ENCODE measurements around the gene SPATA21. TPM values are rescaled to one million over a fixed set of nuclear protein-coding genes. Genes with fewer than 3 reads are reported as not detected.
A peak's percentile ranks its signal among the peaks of the same experiment; 100 is the strongest.
"Not testable (repeated sequence)": the region's sequence is repeated elsewhere in the genome, so short reads cannot be mapped to it uniquely, and the experiment has no call there.

Gene SPATA21, protein sequence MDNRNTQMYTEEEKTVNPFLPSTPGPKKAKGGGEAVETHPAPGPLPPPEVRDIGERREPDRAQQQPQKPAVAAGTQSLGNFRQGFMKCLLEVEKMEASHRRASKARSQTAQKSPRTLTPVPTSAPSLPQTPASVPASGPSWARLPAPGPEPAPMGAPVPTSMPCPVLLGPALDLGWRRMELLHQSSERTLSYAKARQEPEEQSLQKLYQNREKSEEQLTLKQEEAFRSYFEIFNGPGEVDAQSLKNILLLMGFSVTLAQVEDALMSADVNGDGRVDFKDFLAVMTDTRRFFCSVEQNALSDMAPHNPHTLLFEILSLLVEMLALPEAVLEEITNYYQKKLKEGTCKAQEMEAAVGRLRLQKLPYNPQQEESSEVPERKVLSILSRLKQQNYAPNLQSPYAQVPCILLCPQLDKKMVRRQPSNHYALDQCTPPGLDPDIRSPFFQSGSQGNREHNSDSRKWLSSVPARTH
- total RNA-seq = not detected

DNA sequence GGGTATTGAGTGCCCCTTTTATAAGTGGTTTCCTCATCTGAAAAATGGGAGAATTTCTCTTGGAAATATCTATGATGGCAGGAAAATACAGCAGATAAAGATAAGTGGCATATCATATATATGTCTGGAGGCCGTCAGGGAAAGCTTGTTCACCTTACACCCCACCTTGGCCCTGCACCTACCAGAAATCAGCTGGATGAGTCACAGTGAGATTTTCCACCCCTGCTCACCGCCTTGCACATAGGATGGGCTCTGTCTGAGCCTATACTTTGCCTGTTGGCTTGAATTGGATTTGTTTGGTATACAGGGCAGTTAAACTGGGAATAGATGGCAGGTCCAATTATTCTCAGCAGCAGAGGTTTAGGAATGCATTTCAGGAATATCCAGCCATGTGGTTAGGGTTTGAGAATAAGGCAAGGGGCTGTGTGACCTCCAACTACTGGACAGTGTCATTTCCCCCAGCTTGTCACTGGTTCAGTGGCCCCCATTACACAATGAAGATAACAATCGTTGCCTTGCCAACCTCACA is at the start of gene SPATA21:
SPATA21 (minus strand) TSS at position 479 of the 529 bp plus-strand sequence. CDS start 6,053 bp downstream, outside the sequence.
- no peak for ATAC-seq

DNA sequence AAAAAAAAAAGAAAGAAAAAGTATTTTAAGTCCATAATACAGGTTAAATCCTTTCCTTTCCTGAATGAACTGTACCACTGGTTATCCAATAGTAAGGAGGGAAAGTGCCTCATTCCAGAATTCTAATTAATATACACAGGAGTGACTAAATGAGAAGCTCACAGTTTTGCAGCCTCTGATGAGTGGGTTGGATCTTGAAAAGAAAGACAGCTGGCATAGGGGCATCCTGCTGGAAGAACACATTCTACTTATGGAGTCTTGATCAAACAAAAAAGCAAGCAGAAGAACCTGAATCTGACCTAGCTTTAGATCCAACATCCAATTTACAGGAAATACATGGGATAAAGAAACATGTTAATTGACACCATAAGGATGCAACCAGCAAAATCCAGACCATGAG is 49.8 kb upstream of the SPATA21 start:
- not testable (repeated sequence) for H3K36me3 Mint-ChIP-seq; ATAC-seq; H3K27ac Mint-ChIP-seq; H3K9me3 Mint-ChIP-seq; DNase-seq (ENCODE audit: low spot score in 2 of 2)

More for the DNA sequence above, at the start of gene SPATA21:
- Mint-ChIP-seq H3K9me3 (no peaks in the 10 kb centered on the region), H3K27ac (no peak within 1 kb of the TSS), H3K36me3 (peaks cover 0 to 11% of the 10 kb centered on the region in 2 donors)
- no peak for DNase-seq (ENCODE audit: low spot score in 2 of 2)

DNA sequence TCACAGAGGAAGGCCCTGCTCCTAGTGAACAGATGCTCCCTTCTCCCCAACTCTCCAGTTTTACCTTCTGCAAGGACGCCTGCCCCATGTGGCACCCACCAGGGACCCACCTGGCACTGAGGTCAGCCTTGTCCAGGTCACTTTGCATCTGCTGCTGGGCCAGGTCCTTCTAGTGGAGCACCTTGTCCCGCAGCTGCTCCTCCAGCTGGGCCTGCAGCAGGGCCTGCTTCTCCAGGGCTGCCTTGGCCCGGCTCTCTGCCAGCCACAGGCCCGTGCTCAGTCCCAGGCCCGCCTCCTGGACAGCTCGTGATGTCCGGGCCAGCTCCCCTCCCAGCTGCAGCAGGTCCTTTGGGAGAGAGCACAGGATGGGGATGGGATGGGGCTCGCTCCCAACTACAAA is 49.1 kb upstream of the SPATA21 start:
- DNase-seq (ENCODE audit: low spot score in 2 of 2); ATAC-seq; H3K9me3 Mint-ChIP-seq; H3K36me3 Mint-ChIP-seq; H3K27ac Mint-ChIP-seq: not testable (repeated sequence)

DNA sequence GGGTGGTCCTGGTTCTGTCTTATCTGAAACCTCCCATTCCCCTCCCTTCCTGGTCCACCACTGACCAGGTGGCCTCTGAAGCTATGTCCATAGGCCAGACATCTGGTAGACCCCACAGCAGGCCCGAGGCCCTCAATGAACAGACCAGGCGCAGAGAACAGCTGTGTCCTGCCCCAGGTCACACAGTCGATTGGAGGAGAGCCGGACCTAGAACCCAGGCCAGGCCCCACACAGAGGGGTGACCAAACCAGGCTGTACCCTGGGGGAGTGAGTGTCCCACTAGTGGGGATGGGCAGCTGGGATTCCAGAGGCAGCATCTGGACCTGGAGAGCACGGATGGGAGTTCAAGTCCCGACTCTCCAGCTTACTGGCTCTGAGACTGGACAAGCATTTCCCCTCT is 47.7 kb upstream of the SPATA21 start:
- Mint-ChIP-seq H3K36me3 (no peaks in the 10 kb centered on the region), H3K9me3 (no peaks in the 10 kb centered on the region), H3K27ac (peak overlapping the region in 1 of 2 donors; percentile 30)
- DNase-seq (ENCODE audit: low spot score in 2 of 2) (no peak), ATAC-seq (no peak)

DNA sequence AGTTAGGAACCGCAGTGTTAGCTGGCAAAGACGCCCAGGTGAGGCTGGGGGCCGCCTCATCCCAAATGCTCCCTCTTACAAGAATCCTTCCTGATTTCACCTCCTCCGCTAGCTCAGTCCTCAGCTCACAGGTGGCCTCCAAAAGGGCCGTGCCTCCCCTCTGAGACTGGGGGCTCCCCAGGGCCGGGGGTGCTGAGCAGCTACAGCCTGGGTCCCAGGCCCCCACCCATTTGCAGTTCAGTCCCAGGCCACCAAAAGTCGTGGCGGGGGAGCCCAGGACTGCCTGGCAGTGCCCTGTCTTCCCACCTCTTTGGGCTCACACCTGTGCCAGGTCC is 47.2 kb upstream of the SPATA21 start:
- no peak for DNase-seq (ENCODE audit: low spot score in 2 of 2)
- H3K27ac Mint-ChIP-seq = peak overlapping the region in 1 of 2 donors; percentile 30
- ATAC-seq = no peak
- no peaks in the 10 kb centered on the region for H3K36me3 Mint-ChIP-seq
- no peaks in the 10 kb centered on the region for H3K9me3 Mint-ChIP-seq

DNA sequence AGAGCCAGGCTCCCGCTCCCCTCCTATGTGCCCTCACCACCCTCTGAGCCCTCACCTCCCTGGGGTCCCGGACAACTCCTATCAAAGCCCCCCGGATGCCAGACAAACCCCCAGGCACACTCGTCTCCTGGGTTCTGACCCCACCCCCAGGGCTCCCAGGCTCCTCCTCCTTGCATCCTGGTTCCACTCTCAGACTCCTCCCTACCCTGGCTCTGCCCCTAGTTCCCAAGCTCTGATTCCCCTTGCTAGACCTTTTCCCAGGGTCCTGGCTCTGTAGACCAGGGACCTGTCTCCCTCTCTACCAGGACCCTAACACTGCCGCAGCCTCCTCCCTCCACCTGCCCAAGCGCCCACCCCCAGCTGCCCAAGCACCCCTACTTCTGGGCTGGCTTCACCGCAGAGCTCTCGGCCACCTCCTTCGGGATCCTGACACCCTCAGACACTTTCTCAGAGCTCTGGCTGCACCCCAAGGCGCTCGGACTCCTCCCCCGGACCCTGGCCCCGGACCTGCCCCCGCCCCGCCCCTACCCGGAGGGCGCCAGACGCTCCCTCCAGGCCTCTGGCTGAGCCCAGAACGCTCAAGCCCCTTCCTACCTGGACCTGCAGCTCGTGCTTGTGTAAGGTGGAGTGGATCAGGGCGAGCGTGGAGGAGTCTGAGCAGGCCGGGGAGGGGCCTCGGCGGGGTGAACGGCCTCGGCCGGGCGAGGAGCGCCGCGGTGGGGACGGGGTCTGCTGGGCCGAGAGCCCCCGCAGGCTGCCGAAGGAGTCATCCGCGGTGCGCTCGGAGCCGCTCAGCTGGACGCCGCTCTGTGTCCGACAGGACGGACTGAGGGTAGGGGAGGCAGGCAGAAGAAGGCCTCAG is 46.6 kb upstream of the SPATA21 start:
- ATAC-seq, H3K36me3 Mint-ChIP-seq, H3K9me3 Mint-ChIP-seq: not testable (repeated sequence)

DNA sequence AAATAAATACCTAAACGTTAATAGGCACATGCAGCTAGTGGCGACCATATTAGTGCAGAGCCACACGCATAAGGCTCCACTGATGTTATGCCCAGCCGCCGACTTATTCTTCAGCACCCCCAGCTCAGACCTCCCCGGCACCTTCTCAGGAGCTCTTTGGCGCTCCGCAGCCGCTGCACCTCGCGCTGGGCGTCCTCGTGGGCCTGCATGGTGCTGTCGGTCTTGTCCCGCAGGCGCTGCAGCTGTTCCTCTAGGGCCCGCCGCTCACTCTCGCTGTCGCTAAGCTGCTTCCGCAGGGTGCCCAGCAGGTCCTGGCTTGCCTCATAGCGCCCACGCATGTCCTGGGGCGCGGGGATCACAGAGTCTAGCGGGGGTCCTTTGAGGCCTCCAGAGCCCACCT is 45.9 kb upstream of the SPATA21 start:
- H3K9me3 Mint-ChIP-seq; ATAC-seq; H3K27ac Mint-ChIP-seq; H3K36me3 Mint-ChIP-seq; DNase-seq (ENCODE audit: low spot score in 2 of 2): not testable (repeated sequence)

More for the DNA sequence above, 46.6 kb upstream of the SPATA21 start:
- DNase-seq (ENCODE audit: low spot score in 2 of 2); H3K27ac Mint-ChIP-seq: not testable (repeated sequence)

DNA sequence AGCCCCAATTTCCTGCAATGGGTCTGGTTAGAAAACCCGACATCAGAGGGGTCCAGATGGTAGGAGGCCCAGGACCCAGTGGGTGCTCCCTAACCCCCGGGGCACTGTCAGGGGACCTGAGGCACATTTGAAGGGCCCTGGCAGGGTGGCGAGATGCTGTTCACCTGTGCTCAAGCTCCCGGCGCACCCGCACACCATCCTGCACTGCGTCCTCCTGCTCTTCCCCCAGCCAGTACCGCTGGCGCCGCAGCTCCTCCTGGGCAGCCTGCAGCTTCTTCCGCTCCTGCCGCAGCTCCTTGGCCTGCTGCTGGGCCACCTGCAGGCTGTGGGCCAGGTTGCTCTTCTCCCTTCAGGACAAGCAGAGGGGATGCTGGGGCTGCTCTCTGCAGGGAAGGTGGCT is 40.9 kb upstream of the SPATA21 start:
- H3K9me3 Mint-ChIP-seq = no peaks in the 10 kb centered on the region
- peak overlapping the region in 1 of 2 donors; percentile 46 for H3K27ac Mint-ChIP-seq
- no peak for DNase-seq (ENCODE audit: low spot score in 2 of 2)

DNA sequence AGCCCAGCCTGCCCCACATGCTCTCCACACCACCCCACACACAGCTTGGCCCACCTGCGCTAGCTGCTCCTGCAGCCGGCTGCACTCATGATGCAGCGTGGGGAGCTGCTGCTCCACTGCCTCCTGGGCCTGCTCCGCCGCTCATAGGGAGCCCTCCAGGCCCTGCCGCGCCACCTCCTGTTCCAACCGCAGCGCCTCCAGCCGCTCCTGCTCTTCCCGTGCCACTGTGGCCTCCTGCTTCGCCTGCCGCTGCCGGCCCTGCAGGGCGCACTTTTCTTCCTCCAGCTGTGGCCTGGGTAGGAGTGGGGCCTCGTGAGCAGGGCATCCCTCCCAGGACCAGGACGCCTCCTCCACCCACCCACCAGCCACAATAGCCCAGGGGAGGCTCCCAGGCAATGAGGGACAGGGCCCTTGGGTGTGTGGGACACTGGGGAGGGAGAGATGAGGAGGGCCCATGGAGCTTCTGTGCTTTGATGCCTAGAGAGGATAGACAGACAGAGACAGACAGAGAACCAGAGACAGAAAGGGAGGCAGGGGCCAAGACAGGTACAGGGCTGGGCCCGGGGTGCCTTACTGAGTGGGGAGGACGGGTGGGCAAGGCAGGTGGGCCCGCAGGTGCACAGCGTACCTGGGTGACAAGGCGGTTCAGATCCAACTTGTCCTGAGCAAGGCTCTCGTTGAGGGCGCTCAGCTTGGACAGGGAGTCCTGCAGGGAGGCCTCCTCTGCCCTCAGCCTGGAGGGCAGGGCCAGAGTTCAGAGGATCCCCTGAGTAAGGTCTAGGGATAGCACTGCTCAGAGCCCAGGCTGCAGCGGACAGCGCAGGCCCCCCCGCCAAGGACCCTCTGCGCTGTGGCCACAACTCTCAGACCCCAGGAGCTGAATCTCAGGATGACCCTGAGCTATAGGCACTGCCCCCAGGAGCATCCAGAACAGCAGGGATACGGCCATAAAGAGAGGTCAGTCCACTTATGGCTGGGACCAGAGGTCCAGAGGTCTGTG is 38.8 kb upstream of the SPATA21 start:
- DNase-seq (ENCODE audit: low spot score in 2 of 2); H3K9me3 Mint-ChIP-seq; H3K36me3 Mint-ChIP-seq; H3K27ac Mint-ChIP-seq: not testable (repeated sequence)
- peak in 1 of 2 donors; percentile 27 for ATAC-seq

More for the DNA sequence above, 40.9 kb upstream of the SPATA21 start:
- no peaks in the 10 kb centered on the region for H3K36me3 Mint-ChIP-seq
- ATAC-seq = peak in 1 of 2 donors; percentile 19

DNA sequence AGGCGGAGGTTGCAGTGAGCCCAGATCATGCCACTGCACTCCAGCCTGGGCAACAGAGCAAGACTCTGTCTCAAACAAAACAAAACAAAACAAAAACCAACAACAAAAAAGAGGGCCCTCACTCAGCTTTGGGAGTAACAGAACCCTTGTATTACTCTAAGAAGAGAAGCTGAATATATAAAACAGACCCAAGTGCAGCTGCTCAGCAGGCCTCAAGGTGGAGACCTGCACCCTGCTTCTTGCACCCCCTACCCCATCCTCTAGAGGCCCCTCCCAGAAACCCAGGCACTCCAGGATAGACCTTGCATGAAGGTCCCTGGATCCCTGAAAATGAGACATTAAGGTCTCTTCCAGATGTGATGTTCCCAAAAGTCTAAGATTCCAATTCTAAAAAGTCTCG is 37.7 kb upstream of the SPATA21 start:
- ATAC-seq = peak; percentile 56 to 58
- not testable (repeated sequence) for H3K27ac Mint-ChIP-seq; DNase-seq (ENCODE audit: low spot score in 2 of 2); H3K36me3 Mint-ChIP-seq; H3K9me3 Mint-ChIP-seq

DNA sequence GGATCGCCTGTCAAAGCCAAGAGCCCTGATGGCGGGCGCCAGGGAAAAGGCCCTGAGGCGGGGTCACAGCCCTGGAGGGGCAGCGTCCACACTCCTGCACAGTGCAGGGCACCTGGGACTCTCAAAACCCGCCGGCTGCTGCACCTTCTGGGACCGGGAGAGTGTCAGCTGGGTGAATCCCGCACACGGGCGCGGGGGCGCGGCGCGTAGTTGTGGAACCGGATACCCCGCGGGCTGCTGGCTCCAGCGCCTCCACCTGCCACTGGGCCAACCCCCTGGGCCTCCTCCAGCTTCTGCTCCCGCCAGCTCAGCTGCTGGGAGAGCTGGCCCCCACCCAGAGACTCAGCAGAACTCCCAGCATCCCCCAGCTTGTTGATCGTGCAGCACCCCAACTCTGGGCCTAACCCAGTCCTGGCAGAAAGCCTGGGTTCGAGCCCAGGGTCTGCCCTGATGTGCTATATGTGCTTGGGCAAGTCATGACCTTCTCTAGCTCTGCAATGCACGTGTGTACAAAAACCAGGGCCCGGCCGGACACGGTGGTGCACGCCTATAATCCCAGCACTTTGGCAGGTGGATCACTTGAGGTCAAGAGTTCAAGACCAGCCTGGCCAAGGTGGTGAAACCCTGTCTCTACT is 37.1 kb upstream of the SPATA21 start:
- Mint-ChIP-seq H3K9me3 (no peaks in the 10 kb centered on the region), H3K27ac (no peak overlapping the region), H3K36me3 (no peaks in the 10 kb centered on the region)
- DNase-seq (ENCODE audit: low spot score in 2 of 2) (no peak), ATAC-seq (no peak)

DNA sequence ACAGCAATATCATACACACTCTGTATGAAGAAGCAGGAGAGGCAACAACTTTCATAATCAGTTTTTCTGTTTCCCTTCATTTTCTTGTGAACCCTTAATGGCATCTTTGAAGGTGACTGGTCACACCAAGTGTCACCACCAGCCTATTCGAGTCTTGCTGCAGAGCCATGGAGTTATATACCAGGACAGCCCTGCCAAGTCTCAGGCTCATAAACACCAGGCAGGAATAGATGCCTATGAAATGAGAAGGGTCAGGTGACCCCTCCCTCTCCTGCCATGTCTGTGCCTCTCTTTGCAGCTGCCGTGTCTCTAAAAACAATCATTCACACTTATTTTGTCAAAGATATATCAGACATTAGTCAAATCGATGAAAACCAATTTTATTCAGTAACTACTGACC is 31.3 kb upstream of the SPATA21 start:
- Mint-ChIP-seq H3K27ac (no peak overlapping the region), H3K36me3 (no peaks in the 10 kb centered on the region), H3K9me3 (no peaks in the 10 kb centered on the region)
- no peak for DNase-seq (ENCODE audit: low spot score in 2 of 2)
- ATAC-seq = no peak

DNA sequence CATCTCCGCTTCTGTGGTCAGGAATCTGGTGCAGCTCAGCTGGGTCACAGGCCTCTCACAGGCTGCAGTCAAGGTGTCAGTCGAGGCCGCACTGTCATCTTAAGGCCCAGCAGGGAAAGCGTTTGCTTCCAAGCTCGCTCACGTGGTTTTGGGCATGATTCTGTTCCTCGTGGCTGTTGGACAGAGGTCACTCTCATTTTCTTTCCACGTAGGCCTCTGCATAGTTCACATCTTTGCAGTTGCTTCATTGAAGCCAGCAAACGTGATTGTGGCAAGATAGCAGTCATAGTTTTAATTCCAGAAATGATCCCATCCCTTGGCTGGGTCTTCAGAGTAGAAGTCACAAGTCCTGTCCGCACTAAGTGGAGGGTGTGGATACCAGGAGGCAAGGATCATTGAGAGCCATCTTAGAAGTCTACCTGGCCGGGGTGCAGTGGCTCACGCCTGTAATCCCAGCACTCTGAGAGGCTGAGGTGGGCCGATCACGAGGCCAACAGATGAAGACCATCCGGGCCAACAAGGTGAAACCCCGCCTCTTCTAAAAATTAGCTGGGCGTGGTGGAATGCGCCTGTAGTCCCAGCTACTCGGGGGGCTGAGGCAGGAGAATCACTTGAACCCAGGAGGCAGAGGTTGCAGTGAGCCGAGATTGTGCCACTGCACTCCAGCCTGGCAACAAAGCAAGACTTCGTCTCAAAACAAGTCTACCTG is 27.8 kb upstream of the SPATA21 start:
- Mint-ChIP-seq H3K27ac (no peak overlapping the region), H3K9me3 (no peaks in the 10 kb centered on the region), H3K36me3 (peaks cover 0 to 4% of the 10 kb centered on the region in 2 donors)
- DNase-seq (ENCODE audit: low spot score in 2 of 2) (no peak), ATAC-seq (no peak)

DNA sequence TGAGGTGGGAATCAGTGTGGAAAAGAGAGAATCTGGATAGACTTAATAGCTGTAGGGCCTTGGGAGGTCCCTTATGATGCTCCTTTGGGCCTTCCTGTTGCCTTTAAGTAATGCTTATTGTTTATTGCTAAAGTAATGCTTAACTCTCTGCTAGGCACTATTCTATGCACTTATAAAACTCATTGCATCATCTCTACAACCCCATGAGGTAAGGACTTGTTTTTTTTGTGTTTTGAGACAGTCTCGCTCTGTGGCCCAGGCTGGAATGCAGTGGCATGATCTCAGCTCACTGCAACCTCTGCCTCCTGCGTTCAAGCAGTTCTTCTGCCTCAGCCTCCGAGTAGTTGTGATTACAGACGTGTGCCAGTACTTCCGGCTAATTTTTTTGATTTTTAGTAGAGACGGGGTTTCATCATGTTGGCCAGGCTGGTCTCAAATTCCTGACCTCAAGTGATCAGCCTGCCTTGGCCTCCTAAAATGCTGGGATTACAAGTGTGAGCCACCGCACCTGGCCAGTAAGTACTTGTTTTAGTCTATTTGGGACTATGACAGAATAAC is 25.6 kb upstream of the SPATA21 start:
- Mint-ChIP-seq H3K36me3 (peaks cover 0 to 10% of the 10 kb centered on the region in 2 donors), H3K27ac (no peak overlapping the region), H3K9me3 (no peaks in the 10 kb centered on the region)
- ATAC-seq = no peak
- DNase-seq (ENCODE audit: low spot score in 2 of 2) = no peak

DNA sequence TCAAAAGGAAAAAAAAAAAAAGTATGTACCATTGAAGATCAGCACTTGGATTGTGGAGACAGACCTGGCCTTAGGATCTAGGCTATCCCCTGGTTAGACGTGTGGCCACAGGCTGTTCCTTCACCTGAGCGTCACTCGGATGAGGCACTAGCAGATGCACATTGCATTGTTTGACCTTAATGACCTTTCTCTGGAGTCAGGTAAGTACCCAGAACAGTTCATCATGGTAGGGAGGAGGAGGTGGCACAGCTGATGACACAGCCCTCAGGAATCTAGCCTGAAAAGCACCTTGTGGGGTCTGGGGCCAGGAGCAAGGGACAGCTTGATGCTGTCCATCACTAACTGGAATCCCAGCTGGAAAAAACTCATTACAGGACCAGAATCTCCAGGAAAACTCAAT is 24.5 kb upstream of the SPATA21 start:
- DNase-seq (ENCODE audit: low spot score in 2 of 2) = no peak
- Mint-ChIP-seq H3K27ac (peak overlapping the region; percentile 43 to 50), H3K9me3 (no peaks in the 10 kb centered on the region), H3K36me3 (peaks cover 0 to 10% of the 10 kb centered on the region in 2 donors)
- no peak for ATAC-seq

Measured in activated naive CD4-positive, alpha-beta T cell treated with anti-CD3 and anti-CD28 coated beads, Interleukin-2, amount 50 U/mL, for 72 hours (primary cell).